G401.6 (cell line): Measurements from ENCODE around the gene LINC01488.

Source experiments
- FAIRE-seq: peaks from 2 replicates; lab custom pipeline; 2012; peaks lifted over from hg19 to GRCh38; lab: Jason Lieb, UNC

LINC01488 gene

GRCh38 chr11:69493931-69494821 lies 12.7 kb downstream of the LINC01488 start:
- no peak for FAIRE-seq

GRCh38 chr11:69494851-69495250 lies 13.4 kb downstream of the LINC01488 start:
- FAIRE-seq: no peak

- no peak for FAIRE-seq
Measured at GRCh38 chr11:69495441-69496201, 14.2 kb downstream of the LINC01488 start.

- FAIRE-seq: no peak
Measured at GRCh38 chr11:69496202-69496557, 14.7 kb downstream of the LINC01488 start.

- no peak for FAIRE-seq
Measured at GRCh38 chr11:69496631-69497220, 15.3 kb downstream of the LINC01488 start.

- FAIRE-seq: no peak
Measured at GRCh38 chr11:69497221-69497787, 15.8 kb downstream of the LINC01488 start.

- no peak for FAIRE-seq
Measured at GRCh38 chr11:69498614-69499175, 17.2 kb downstream of the LINC01488 start.

GRCh38 chr11:69499186-69499917 lies 17.9 kb downstream of the LINC01488 start:
- no peak for FAIRE-seq

GRCh38 chr11:69499918-69500284 lies 18.4 kb downstream of the LINC01488 start:
- FAIRE-seq: no peak

GRCh38 chr11:69500285-69501120 lies 19.0 kb downstream of the LINC01488 start:
- no peak for FAIRE-seq

GRCh38 chr11:69501121-69501489 lies 19.6 kb downstream of the LINC01488 start:
- no peak for FAIRE-seq

- no peak for FAIRE-seq
Measured at GRCh38 chr11:69501891-69502860, 20.7 kb downstream of the LINC01488 start.

GRCh38 chr11:69504127-69504526 lies 22.7 kb downstream of the LINC01488 start:
- FAIRE-seq: no peak

- FAIRE-seq: no peak
Measured at GRCh38 chr11:69504576-69505335, 23.3 kb downstream of the LINC01488 start.

- no peak for FAIRE-seq
Measured at GRCh38 chr11:69508974-69509373, 27.5 kb downstream of the LINC01488 start.

- no peak for FAIRE-seq
Measured at GRCh38 chr11:69509381-69509780, 27.9 kb downstream of the LINC01488 start.

GRCh38 chr11:69509846-69510390 lies 28.5 kb downstream of the LINC01488 start:
- FAIRE-seq: no peak
